CD4-positive, alpha-beta T cell (primary cell): Measurements from ENCODE around the gene CDH13. TPM values are rescaled to one million over a fixed set of nuclear protein-coding genes. Genes with fewer than 3 reads are reported as not detected.

Experiments used
- ATAC-seq: fragments of 200-7000 bp; cut with Tn5 transposase; one replicate; pipeline ENCODE4 v1.10.0; 2022; ENCODE audit warnings: mild to moderate bottlenecking; ENCODE audit not compliant: poor library complexity
- CTCF ChIA-PET: fragments of 350-600 bp; sonication (Branson Sonifier 250); formaldehyde crosslinking; loops from one replicate; lab custom pipeline; 2021; ENCODE audit warnings: antibody characterized with exemption, inconsistent platforms; lab: Charles Lee
- POLR2A ChIA-PET: fragments of 350-600 bp; sonication (Branson Sonifier 250); formaldehyde crosslinking; loops from one replicate; lab custom pipeline; 2021; ENCODE audit warnings: antibody characterized with exemption, inconsistent platforms; lab: Charles Lee
- DNase-seq, 14 experiments: peaks; one replicate each; pipeline ENCODE4 v3.0.0-alpha.2; 2013 to 2020; ENCODE audit warnings: mixed read lengths in 2 of 14
- H3K27ac ChIP-seq, 2 donors: one replicate each; pipeline versions ENCODE4 v1.5.1 to v1.7.0; 2013; ENCODE audit warnings: low read length in 2 of 2, low read depth in 1 of 2, mild to moderate bottlenecking in 1 of 2
- H3K27me3 ChIP-seq, 2 experiments: 1 replicate in 1 of 2; 2 replicates in 1 of 2; pipeline versions ENCODE4 v1.6.1 to v1.7.0; 2013; ENCODE audit warnings: low read length in 2 of 2, control low read depth in 1 of 2, mild to moderate bottlenecking in 1 of 2, moderate library complexity in 1 of 2; ENCODE audit not compliant: insufficient read depth in 2 of 2, control insufficient read depth in 1 of 2
- H3K36me3 ChIP-seq: one replicate; pipeline ENCODE4 v1.6.1; 2013; ENCODE audit warnings: low read length, control low read depth; ENCODE audit not compliant: insufficient read depth
- H3K4me1 ChIP-seq: one replicate; pipeline ENCODE4 v1.6.1; 2013; ENCODE audit warnings: low read length, control low read depth; ENCODE audit not compliant: insufficient read depth
- H3K4me3 ChIP-seq: one replicate; pipeline ENCODE4 v1.5.1; 2013; ENCODE audit warnings: mild to moderate bottlenecking, low read length, moderate library complexity
- H3K9me3 ChIP-seq, 2 experiments: 1 replicate in 1 of 2; 2 replicates in 1 of 2; pipeline versions ENCODE4 v1.6.1 to v1.7.0; 2013; ENCODE audit warnings: low read length in 2 of 2, mild to moderate bottlenecking in 2 of 2, control low read depth in 1 of 2, moderate library complexity in 1 of 2; ENCODE audit not compliant: control insufficient read depth in 1 of 2, insufficient read depth in 1 of 2
- H3K27ac Mint-ChIP-seq: one replicate; pipeline ENCODE4 v1.8.0; 2020; ENCODE audit warnings: mixed read lengths
- H3K27me3 Mint-ChIP-seq: one replicate; pipeline ENCODE4 v1.8.0; 2021; ENCODE audit warnings: mixed read lengths
- H3K36me3 Mint-ChIP-seq: one replicate; pipeline ENCODE4 v1.8.0; 2021; ENCODE audit warnings: low read depth, mixed read lengths
- H3K4me1 Mint-ChIP-seq: one replicate; pipeline ENCODE4 v1.8.0; 2021; ENCODE audit warnings: low read depth, mixed read lengths
- H3K4me3 Mint-ChIP-seq: one replicate; pipeline ENCODE4 v1.8.0; 2020; ENCODE audit warnings: mild to moderate bottlenecking, mixed read lengths
- H3K9me3 Mint-ChIP-seq: one replicate; pipeline ENCODE4 v1.8.0; 2020; ENCODE audit warnings: mixed read lengths
- intact Hi-C, 2 experiments: fragments of 100-400 bp; cut with DNase I in 1 of 2; cut with micrococcal nuclease in 1 of 2; formaldehyde crosslinking; loops; one replicate each; pipeline versions ENCODE4 v1.15.1 to v1.9.0; 2023 to 2025; cut with DNase I, micrococcal nuclease
- total RNA-seq, 174 experiments: library from RNA in 2 of 174; stranded (reverse) in 2 of 174; gene quantifications; one replicate each; pipeline ENCODE4 v1.2.3 and lab custom pipeline; 2021 to 2026
- TF ChIP-seq, protein P1 (sequence below): fragments of 200-600 bp; IDR thresholded peaks from one replicate; pipeline ENCODE4 v1.8.0; 2022; ENCODE audit warnings: antibody characterized with exemption, mild to moderate bottlenecking

CDH13 gene
- total RNA-seq, 2 experiments from 2014 or later: not detected

DNA sequence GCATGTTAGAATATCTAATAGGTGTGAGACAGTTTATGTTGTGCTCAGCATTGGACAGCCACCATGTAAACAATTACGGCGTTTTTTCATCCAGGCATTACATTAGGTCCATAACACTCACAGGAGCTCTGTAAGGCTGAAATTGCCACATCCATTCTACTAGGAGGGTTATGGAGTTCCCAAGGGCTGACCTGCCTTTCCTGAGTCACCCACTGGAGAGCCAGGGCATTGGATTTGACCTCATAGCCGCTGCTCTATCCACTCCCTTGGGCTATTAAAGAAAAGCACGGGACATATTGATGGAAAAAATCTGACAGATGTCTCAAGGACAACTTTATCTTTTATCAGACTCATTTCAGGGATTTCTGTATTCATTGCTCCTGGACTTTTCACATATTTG, 874.7 kb downstream of the CDH13 start:
- CTCF ChIA-PET: no interaction called here
- DNase-seq: no peak
- no peak overlapping the region for H3K4me3 ChIP-seq
- POLR2A ChIA-PET: no interaction called here
- Mint-ChIP-seq H3K36me3 (no peaks in the 10 kb centered on the region), H3K4me1 (no peaks in the 10 kb centered on the region), H3K4me3 (no peak overlapping the region), H3K27ac (no peak overlapping the region), H3K9me3 (no peaks in the 10 kb centered on the region), H3K27me3 (no peaks in the 10 kb centered on the region)
- no peaks in the 10 kb centered on the region for H3K36me3 ChIP-seq
- ATAC-seq: no peak
- TF ChIP-seq, protein P1, sequence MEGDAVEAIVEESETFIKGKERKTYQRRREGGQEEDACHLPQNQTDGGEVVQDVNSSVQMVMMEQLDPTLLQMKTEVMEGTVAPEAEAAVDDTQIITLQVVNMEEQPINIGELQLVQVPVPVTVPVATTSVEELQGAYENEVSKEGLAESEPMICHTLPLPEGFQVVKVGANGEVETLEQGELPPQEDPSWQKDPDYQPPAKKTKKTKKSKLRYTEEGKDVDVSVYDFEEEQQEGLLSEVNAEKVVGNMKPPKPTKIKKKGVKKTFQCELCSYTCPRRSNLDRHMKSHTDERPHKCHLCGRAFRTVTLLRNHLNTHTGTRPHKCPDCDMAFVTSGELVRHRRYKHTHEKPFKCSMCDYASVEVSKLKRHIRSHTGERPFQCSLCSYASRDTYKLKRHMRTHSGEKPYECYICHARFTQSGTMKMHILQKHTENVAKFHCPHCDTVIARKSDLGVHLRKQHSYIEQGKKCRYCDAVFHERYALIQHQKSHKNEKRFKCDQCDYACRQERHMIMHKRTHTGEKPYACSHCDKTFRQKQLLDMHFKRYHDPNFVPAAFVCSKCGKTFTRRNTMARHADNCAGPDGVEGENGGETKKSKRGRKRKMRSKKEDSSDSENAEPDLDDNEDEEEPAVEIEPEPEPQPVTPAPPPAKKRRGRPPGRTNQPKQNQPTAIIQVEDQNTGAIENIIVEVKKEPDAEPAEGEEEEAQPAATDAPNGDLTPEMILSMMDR: no peak
- intact Hi-C loops: no loop called here
- no peak overlapping the region for H3K27ac ChIP-seq
- no peaks in the 10 kb centered on the region for H3K4me1 ChIP-seq
- peaks cover 0 to 3% of the 10 kb centered on the region in 2 experiments for H3K27me3 ChIP-seq
- H3K9me3 ChIP-seq: peaks cover 0 to 7% of the 10 kb centered on the region in 2 experiments

- no peaks in the 10 kb centered on the region for H3K4me1 Mint-ChIP-seq
- ChIA-PET POLR2A (no interaction called here), CTCF (no interaction called here)
- no peak overlapping the region for H3K4me3 Mint-ChIP-seq
- Histone ChIP-seq H3K27ac (no peak overlapping the region), H3K4me1 (no peaks in the 10 kb centered on the region), H3K9me3 (peaks cover 0 to 9% of the 10 kb centered on the region in 2 experiments), H3K36me3 (no peaks in the 10 kb centered on the region), H3K27me3 (peaks cover 3% of the 10 kb centered on the region in 2 experiments), H3K4me3 (no peak overlapping the region)
- no peak for DNase-seq
- ATAC-seq: no peak
- H3K36me3 Mint-ChIP-seq: no peaks in the 10 kb centered on the region
- no peaks in the 10 kb centered on the region for H3K27me3 Mint-ChIP-seq
- TF ChIP-seq, protein P1: no peak
- intact Hi-C loops: no loop called here
- no peak overlapping the region for H3K27ac Mint-ChIP-seq
- H3K9me3 Mint-ChIP-seq: no peaks in the 10 kb centered on the region
Observed at GRCh38 chr16:83508295-83508694, 881.5 kb downstream of the CDH13 start.

DNA sequence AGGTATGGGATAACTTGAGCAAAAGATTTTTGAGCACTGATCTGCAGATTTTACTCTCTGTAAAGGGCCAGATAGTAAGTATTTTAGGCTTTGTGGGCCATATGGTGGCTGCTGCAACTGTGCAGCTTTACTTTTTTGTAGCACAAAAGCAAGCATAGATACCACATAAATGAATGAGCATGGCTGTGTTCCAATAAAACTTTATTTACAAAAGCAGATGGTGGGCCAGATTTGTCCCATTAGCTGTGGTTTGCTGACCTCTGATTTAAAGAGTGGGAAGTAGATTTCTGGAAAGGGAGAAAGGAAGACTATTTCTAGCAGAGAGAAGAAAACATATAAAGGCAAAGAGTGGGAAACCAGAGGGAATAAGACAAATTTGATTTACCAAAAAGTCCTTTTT, 882.5 kb downstream of the CDH13 start:
- Mint-ChIP-seq H3K27me3 (no peaks in the 10 kb centered on the region), H3K27ac (no peak overlapping the region), H3K36me3 (no peaks in the 10 kb centered on the region), H3K4me3 (no peak overlapping the region), H3K4me1 (no peaks in the 10 kb centered on the region), H3K9me3 (peaks cover 5% of the 10 kb centered on the region)
- H3K4me3 ChIP-seq: no peak overlapping the region
- ATAC-seq (no peak), DNase-seq (no peak)
- intact Hi-C loops: no loop called here
- peaks cover 3% of the 10 kb centered on the region in 2 experiments for H3K27me3 ChIP-seq
- POLR2A ChIA-PET: no interaction called here
- CTCF ChIA-PET: no interaction called here
- H3K27ac ChIP-seq: no peak overlapping the region
- peaks cover 0 to 12% of the 10 kb centered on the region in 2 experiments for H3K9me3 ChIP-seq
- TF ChIP-seq, protein P1: no peak
- H3K4me1 ChIP-seq: no peaks in the 10 kb centered on the region
- no peaks in the 10 kb centered on the region for H3K36me3 ChIP-seq
